ENCODE data around the gene HACD1. TPM values are rescaled to one million over a fixed set of nuclear protein-coding genes. Genes with fewer than 3 reads are reported as not detected.
"Not testable (repeated sequence)": the region's sequence is repeated elsewhere in the genome, so short reads cannot be mapped to it uniquely, and the experiment has no call there.

Gene HACD1
- total and polyA plus RNA-seq, 11 donors = 80.0 to 291 (median 155) TPM

GRCh38 chr10:17637869-17638268, 20.7 kb upstream of the HACD1 start:
- no peak for ATAC-seq
- WGBS, 4 donors = 96 to 100% (median 99%) methylated on average over 5 of the region's 5 CpGs
- no peak overlapping the region for H3K27ac ChIP-seq

DNA sequence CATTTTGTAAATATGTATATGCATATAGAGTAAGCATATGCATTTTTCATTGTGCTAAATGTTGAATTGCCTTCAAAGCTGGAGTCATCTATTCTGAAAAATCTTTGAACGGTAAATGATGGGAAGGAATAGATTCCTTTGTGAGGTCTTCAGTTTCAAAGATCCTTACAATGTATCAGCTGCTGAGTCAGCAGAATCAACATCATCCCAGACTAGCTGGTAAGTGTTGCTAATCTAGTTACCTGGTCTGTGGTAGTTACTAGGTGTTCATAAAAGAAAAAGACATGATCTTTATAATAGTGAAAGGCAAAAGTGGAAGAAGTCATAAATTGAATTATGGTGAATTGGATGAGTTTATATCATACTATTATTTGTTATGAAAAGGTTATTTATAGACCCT, 16.2 kb upstream of the HACD1 start:
- ATAC-seq (no peak), DNase-seq (no peak)
- H3K27ac ChIP-seq = no peak overlapping the region
- no peaks in the 10 kb centered on the region for H3K4me1 ChIP-seq
- no peaks in the 10 kb centered on the region for H3K36me3 ChIP-seq
- intact Hi-C loops (cut with DNase I) = no loop called here
- H3K9me3 ChIP-seq = peaks cover 0 to 6% (median 0%) of the 10 kb centered on the region in 12 donors
- no peak for TF ChIP-seq CTCF (IDR thresholded peaks at IDR 0.05)
- TF ChIP-seq POLR2A (IDR thresholded peaks at IDR 0.05) = no peak
- no peaks in the 10 kb centered on the region for H3K27me3 ChIP-seq
- no peak overlapping the region for H3K4me3 ChIP-seq
- 78 to 97% (median 87%) methylated on average over 1 of the region's 1 CpG for WGBS, 4 donors

More at GRCh38 chr10:17637869-17638268, 20.7 kb upstream of the HACD1 start:
- H3K27me3 ChIP-seq = no peaks in the 10 kb centered on the region
- peaks cover 0 to 3% (median 0%) of the 10 kb centered on the region in 9 donors for H3K36me3 ChIP-seq
- peaks cover 0 to 12% (median 0%) of the 10 kb centered on the region in 12 donors for H3K9me3 ChIP-seq
- no peak overlapping the region for H3K4me3 ChIP-seq
- TF ChIP-seq CTCF (IDR thresholded peaks at IDR 0.05) (no peak), POLR2A (IDR thresholded peaks at IDR 0.05) (no peak)
- H3K4me1 ChIP-seq = peaks cover 0 to 9% (median 5%) of the 10 kb centered on the region in 12 donors
- DNase-seq = no peak
- intact Hi-C loops (cut with DNase I) = no loop called here

GRCh38 chr10:17632590-17632989, 15.4 kb upstream of the HACD1 start:
- DNase-seq; H3K4me1 ChIP-seq; H3K9me3 ChIP-seq; H3K36me3 ChIP-seq; H3K27me3 ChIP-seq; intact Hi-C loops (cut with DNase I); H3K27ac ChIP-seq; ATAC-seq; H3K4me3 ChIP-seq: not testable (repeated sequence)
- WGBS, 4 donors = 88 to 94% (median 89%) methylated on average over 8 of the region's 8 CpGs

- 57 to 79% (median 70%) methylated on average over 1 of the region's 1 CpG for WGBS, 4 donors
- Histone ChIP-seq H3K27me3 (no peaks in the 10 kb centered on the region), H3K36me3 (no peaks in the 10 kb centered on the region), H3K9me3 (no peaks in the 10 kb centered on the region), H3K27ac (no peak overlapping the region), H3K4me1 (peaks cover 0 to 5% (median 0%) of the 10 kb centered on the region in 12 donors), H3K4me3 (no peak overlapping the region)
- no peak for TF ChIP-seq POLR2A (IDR thresholded peaks at IDR 0.05)
- TF ChIP-seq CTCF (IDR thresholded peaks at IDR 0.05) = no peak
- intact Hi-C loops (cut with DNase I) = no loop called here
- no peak for ATAC-seq
- no peak for DNase-seq
These were observed 9.5 kb upstream of the HACD1 start for GRCh38 chr10:17626656-17627055.

GRCh38 chr10:17624996-17625395, 7.8 kb upstream of the HACD1 start:
- no peak for DNase-seq
- intact Hi-C loops (cut with DNase I) = no loop called here
- H3K36me3 ChIP-seq = no peaks in the 10 kb centered on the region
- peak; percentile 37 to 86 (median 76) for ATAC-seq
- H3K9me3 ChIP-seq = no peaks in the 10 kb centered on the region
- no peak overlapping the region for H3K27ac ChIP-seq
- peaks cover 0 to 5% (median 0%) of the 10 kb centered on the region in 12 donors for H3K4me1 ChIP-seq
- peaks cover 0 to 4% (median 0%) of the 10 kb centered on the region in 9 donors for H3K27me3 ChIP-seq
- H3K4me3 ChIP-seq = no peak overlapping the region
- no peak for TF ChIP-seq CTCF (IDR thresholded peaks at IDR 0.05)
- TF ChIP-seq POLR2A (IDR thresholded peaks at IDR 0.05) = no peak
- WGBS, 4 donors = 46 to 69% (median 61%) methylated on average over 3 of the region's 3 CpGs

All from heart left ventricle (tissue), 16 donors.